ENCODE data around the gene CRKL. TPM values are rescaled to one million over a fixed set of nuclear protein-coding genes. Genes with fewer than 3 reads are reported as not detected.
A peak's percentile ranks its signal among the peaks of the same experiment; 100 is the strongest.

The CRKL gene
- polyA plus RNA-seq, 3 donors, result 26.0 to 37.5 (median 29.4) TPM

DNA sequence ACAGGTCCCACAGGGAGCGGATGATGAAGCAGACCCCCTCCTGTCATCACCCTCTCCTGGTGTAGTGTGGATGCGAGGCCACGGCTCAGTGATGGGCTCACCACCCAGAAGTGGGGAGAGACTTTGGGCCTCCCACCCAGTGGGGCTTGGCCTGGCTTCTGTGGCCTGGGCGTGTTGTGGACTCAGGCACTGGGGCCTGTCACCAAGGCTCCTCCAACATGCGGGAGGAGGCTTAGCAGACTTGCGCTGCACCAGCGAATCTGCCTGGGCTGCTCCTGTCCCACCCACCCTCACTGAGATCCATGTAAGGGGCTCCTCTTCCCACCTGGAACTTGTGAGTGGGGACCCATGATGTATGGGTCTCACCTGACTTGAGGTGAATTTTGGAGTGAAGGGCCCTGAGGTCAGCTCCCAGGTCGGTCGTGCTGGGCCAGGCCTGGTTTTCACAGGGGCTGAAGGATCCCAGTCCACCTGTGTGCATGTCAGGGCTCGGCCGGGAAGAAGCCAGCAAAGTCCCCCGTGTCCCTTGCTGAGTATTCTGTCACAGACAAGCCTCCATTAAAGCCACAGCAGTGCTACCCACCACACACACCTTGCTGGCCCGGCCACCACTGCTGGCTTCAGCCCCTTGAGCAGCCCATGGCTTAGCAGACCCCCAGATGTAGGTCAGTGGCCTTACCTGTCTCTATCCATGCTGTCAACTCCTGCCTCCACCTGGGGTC is 80.5 kb downstream of the CRKL start:
- Histone ChIP-seq H4K20me1 (ENCODE audit: insufficient read depth, low read length) (no peaks in the 10 kb centered on the region), H3K79me2 (ENCODE audit: insufficient read depth, low read length) (peaks cover 13% of the 10 kb centered on the region), H3K27ac (ENCODE audit: low read depth in 1 of 2, low read length in 2 of 2) (no peak overlapping the region), H3K4me2 (replicated peaks; ENCODE audit: extremely low read depth, low read length, poor library complexity, severe bottlenecking) (no peak overlapping the region), H3K4me1 (ENCODE audit: control insufficient read depth in 1 of 2, insufficient read depth in 2 of 2, low read length in 2 of 2) (peaks cover 15 to 19% of the 10 kb centered on the region in 2 donors), H3K36me3 (replicated peaks in 1 of 2; ENCODE audit: control insufficient read depth in 1 of 2, insufficient read depth in 2 of 2, low read length in 2 of 2) (peaks cover 63 to 75% of the 10 kb centered on the region in 2 donors), H3K9ac (ENCODE audit: insufficient read depth, low read length, poor library complexity, severe bottlenecking) (no peak overlapping the region), H2AFZ (ENCODE audit: insufficient read depth, low read depth, low read length, poor library complexity, severe bottlenecking) (no peak overlapping the region), H3K9me3 (replicated peaks in 1 of 2; ENCODE audit: control insufficient read depth in 1 of 2, insufficient read depth in 1 of 2, low read length in 2 of 2) (no peaks in the 10 kb centered on the region), H3K4me3 (replicated peaks in 1 of 3; ENCODE audit: low read depth in 2 of 3, low read length in 3 of 3) (no peak overlapping the region), H3K27me3 (ENCODE audit: control insufficient read depth in 2 of 2, insufficient read depth in 2 of 2, low read length in 2 of 2) (no peaks in the 10 kb centered on the region)
- Mint-ChIP-seq H3K36me3 (peaks cover 29 to 60% of the 10 kb centered on the region in 2 donors), H3K4me1 (peaks cover 17% of the 10 kb centered on the region), H3K4me3 (no peak overlapping the region), H3K27ac (peak overlapping the region in 4 of 7 donors; percentile 13 to 50 (median 27)), H3K9me3 (no peaks in the 10 kb centered on the region), H3K27me3 (ENCODE audit: low read depth in 3 of 3) (peaks cover 0 to 6% (median 0%) of the 10 kb centered on the region in 3 donors)
- 89% methylated on average over 7 of the region's 13 CpGs for WGBS (ENCODE audit: insufficient coverage)
- intact Hi-C loops (cut with micrococcal nuclease), result no loop called here
- DNase-seq, result no peak
- no peak for TF ChIP-seq CTCF (IDR thresholded peaks at IDR 0.05)

DNA sequence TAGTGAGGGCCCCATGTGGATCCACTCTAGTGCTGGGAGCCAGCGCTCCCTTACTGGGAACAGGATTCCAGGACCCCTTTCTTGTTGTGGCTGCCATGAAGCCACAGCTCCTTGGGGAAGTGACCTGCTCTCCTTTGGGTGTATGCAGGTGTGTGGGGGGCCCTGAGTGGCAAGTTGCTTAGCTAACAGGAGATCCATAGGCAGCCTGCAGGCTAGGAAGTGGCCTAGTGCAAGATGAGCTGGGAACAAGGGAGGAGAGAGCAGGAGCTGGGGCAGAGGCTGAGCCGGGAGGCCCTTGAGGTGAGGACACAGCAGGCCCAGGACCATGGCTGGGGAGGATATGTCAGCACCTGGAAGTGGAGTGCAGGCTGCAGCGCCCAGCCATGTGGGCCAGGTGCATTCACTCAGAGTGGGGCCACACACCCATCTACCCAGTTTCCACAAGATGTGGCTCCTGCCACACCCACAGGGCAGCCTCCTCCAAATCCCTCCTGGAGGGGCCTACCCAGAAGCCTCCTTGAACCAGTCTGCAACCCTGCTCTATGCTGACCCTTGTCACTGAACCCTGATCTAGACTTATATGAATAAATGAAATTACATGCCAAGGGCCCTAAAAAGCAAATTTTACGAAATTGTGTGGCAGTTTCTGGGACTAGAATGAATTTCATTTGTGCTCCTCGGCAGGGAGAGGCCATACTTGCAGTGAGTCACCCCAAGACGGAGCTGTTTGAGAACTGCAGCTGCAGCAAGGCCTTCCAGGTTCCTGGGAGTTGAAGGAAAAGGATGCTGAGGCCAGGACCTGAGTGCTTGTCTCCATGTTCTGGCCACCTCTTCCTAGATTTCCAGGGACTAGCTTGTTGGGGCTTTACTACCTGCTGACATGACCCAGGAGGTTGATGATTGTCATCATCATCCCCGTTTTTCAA is 81.5 kb downstream of the CRKL start:
- no peaks in the 10 kb centered on the region for H3K9me3 ChIP-seq (replicated peaks in 1 of 2; ENCODE audit: control insufficient read depth in 1 of 2, insufficient read depth in 1 of 2, low read length in 2 of 2)
- no peak overlapping the region for H3K4me3 ChIP-seq (replicated peaks in 1 of 3; ENCODE audit: low read depth in 2 of 3, low read length in 3 of 3)
- H3K36me3 Mint-ChIP-seq, result peaks cover 26 to 50% of the 10 kb centered on the region in 2 donors
- no peaks in the 10 kb centered on the region for H4K20me1 ChIP-seq (ENCODE audit: insufficient read depth, low read length)
- H3K9ac ChIP-seq (ENCODE audit: insufficient read depth, low read length, poor library complexity, severe bottlenecking), result peak overlapping the region; percentile 21
- H3K27me3 ChIP-seq (ENCODE audit: control insufficient read depth in 2 of 2, insufficient read depth in 2 of 2, low read length in 2 of 2), result no peaks in the 10 kb centered on the region
- 97% methylated on average over 6 of the region's 7 CpGs for WGBS (ENCODE audit: insufficient coverage)
- peaks cover 24 to 29% of the 10 kb centered on the region in 2 donors for H3K4me1 ChIP-seq (ENCODE audit: control insufficient read depth in 1 of 2, insufficient read depth in 2 of 2, low read length in 2 of 2)
- no peak for TF ChIP-seq CTCF (IDR thresholded peaks at IDR 0.05)
- peaks cover 26% of the 10 kb centered on the region for H3K4me1 Mint-ChIP-seq
- H3K36me3 ChIP-seq (replicated peaks in 1 of 2; ENCODE audit: control insufficient read depth in 1 of 2, insufficient read depth in 2 of 2, low read length in 2 of 2), result peaks cover 54 to 65% of the 10 kb centered on the region in 2 donors
- DNase-seq, result no peak
- no peak overlapping the region for H3K4me2 ChIP-seq (replicated peaks; ENCODE audit: extremely low read depth, low read length, poor library complexity, severe bottlenecking)
- no peak overlapping the region for H3K27ac ChIP-seq (ENCODE audit: low read depth in 1 of 2, low read length in 2 of 2)
- H3K4me3 Mint-ChIP-seq, result no peak overlapping the region
- intact Hi-C loops (cut with micrococcal nuclease), result no loop called here
- peaks cover 0 to 1% (median 0%) of the 10 kb centered on the region in 7 donors for H3K9me3 Mint-ChIP-seq
- H3K27ac Mint-ChIP-seq, result peak overlapping the region in 4 of 7 donors; percentile 15 to 72 (median 38)
- H2AFZ ChIP-seq (ENCODE audit: insufficient read depth, low read depth, low read length, poor library complexity, severe bottlenecking), result no peak overlapping the region
- peaks cover 13% of the 10 kb centered on the region for H3K79me2 ChIP-seq (ENCODE audit: insufficient read depth, low read length)
- peaks cover 0 to 3% (median 0%) of the 10 kb centered on the region in 3 donors for H3K27me3 Mint-ChIP-seq (ENCODE audit: low read depth in 3 of 3)

Data from CD14-positive monocyte (primary cell).